ENCODE measurements around the gene KMT2C.
"Not testable (repeated sequence)": the region's sequence is repeated elsewhere in the genome, so short reads cannot be mapped to it uniquely, and the experiment has no call there.

GRCh38 chr7:152234421-152234820 lies 201.4 kb downstream of the KMT2C start:
- not testable (repeated sequence) for TF ChIP-seq CTCF (IDR thresholded peaks at IDR 0.05; ENCODE audit: insufficient read depth, low read length, poor library complexity, severe bottlenecking); EZH2phosphoT487 (conservative IDR thresholded peaks at IDR 0.05; ENCODE audit: low read length)
